DMS153 (cell line): ENCODE results near the gene ITGAV.
A peak's percentile ranks its signal among the peaks of the same experiment; 100 is the strongest.

Experiments used
- DNase-seq: peaks from one replicate; lab custom pipeline; 2025; lab: John Stamatoyannopoulos, UW

ITGAV gene

GRCh38 chr2:186612555-186613440 is 22.9 kb downstream of the ITGAV start:
- DNase-seq = no peak

DNA sequence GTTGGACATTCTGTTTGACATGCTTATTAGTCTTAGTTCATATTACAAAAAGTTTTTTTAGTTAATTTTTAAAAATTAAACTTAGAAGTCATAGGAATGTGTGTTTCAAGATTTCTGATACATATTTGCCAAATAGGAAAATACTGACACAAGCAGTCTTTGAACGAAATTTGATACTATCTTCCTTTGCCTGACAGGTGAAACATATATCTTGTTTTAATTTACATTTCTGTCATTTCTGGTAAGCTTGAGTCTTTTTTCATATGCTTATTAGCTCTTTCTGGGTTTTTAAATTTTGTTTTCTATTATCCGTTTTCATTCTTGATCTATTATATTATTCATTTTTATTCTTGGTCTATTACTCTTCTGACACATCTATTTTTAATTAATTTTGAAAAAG is 24.5 kb downstream of the ITGAV start:
- DNase-seq = no peak

DNA sequence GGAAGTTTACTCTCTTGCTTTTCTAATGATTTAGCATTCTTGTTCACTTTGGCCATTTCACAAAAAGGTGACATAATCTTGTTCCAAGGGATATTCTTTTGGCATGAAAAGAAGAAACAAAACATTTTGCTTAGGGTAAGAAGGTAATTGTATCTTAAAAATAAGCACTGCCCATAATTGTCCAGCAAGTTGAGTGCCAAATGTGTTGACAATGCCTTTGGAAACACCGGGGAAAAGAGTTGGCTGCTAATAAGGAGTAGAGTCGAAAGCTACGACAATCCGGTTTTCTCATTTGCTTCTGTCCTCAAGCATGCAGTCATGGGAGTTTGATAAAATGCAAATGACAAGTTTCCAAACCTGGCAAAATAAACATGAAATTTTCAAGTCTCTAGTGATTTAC is 27.3 kb downstream of the ITGAV start:
- DNase-seq = no peak

DNA sequence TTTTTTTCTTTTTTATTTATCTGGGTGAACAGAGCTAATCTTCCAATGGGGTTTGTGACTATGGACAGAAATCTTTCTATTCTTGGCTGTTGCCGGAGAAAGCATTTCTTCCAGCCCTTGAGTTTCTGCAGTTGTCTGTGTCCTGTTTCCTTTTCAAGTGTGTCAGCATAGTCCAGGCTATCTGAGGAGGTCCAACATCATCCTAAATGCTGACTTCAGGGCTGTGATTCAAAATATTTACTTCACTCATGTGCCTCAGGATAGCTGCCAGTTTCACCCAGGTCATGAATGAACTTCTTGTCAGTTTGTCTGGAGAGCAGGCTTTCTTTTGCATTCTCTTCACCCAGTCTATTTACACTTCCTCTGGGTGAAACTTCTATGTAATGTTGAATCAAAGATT is 27.9 kb downstream of the ITGAV start:
- no peak for DNase-seq

DNA sequence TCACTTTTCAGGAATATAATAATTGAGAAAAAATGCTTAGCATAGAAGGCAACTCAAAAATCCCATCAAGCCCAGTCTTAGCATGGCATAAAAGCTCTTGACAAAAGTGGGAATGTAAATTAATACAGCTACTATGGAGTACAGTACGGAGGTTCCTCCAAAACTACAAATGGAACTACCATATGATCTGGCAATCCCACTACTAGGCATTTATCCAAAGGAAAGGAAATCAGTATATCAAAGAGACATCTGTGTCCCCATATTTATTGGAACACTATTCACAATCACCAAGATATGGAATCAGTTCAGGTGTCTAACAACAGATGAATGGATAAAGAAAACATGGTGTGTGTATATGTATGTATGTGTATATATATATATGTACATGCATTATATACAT is 28.8 kb downstream of the ITGAV start:
- no peak for DNase-seq

GRCh38 chr2:186623084-186623483 is 33.2 kb downstream of the ITGAV start:
- no peak for DNase-seq

DNA sequence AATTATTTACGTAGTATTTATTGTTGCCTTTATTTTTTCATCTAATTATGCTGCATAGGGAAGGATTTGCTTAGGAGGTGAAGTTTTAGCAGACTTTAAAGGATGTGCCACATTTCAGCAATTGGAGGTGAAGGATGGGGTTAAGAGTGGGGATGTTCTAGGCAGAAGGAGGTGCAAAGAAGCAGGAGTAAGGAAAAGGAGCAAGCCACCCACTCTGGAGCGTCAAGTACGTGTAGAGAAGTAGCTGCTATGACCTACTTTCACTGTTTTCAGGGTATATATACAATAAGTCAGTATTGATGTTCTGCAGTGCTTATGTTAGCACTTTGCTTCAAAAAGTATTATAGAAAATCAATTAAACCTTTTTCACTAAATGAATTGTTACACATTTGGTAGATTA is 34.4 kb downstream of the ITGAV start:
- no peak for DNase-seq

DNA sequence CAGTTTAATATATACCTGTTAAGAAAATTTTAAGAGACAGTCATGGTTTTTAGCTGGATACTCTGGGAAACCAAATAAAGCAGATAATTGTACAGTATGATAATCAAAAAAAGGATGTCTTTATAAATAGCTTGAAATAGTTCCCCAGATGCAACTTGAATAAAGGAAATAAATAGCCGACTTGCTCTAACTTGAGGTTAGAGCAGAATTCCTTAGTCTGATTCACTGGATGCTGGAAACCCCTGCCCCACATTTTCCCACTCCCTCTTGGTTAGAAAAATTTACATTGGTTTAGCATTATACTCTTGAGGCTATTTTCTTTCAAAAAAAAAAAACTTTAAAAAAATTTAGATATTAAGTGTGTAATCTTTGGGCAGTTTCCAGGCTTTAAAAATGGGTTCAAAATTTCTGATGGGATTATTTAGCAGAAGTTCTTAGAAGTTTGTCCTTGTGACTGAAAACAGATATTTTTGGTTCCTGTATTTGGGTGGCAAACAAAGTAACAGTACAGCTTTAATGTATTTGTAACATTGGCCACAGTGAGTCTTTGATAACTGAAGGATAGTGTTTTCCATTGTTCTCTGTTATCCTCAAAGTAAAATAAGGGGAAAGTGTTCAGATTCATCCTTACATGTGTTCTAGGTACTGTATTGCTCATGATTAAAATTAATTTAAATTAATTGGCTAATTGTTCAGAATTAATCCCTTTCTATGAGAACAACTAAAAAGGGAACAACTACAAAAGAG is 39.6 kb downstream of the ITGAV start:
- DNase-seq = no peak

- DNase-seq = no peak
Observed at GRCh38 chr2:186632417-186632816, 42.6 kb downstream of the ITGAV start.

- no peak for DNase-seq
Observed at GRCh38 chr2:186634701-186635100, 44.8 kb downstream of the ITGAV start.

- no peak for DNase-seq
Observed at GRCh38 chr2:186636800-186637496, 47.1 kb downstream of the ITGAV start.

- DNase-seq = no peak
Observed at GRCh38 chr2:186637497-186637800, 47.6 kb downstream of the ITGAV start.

DNA sequence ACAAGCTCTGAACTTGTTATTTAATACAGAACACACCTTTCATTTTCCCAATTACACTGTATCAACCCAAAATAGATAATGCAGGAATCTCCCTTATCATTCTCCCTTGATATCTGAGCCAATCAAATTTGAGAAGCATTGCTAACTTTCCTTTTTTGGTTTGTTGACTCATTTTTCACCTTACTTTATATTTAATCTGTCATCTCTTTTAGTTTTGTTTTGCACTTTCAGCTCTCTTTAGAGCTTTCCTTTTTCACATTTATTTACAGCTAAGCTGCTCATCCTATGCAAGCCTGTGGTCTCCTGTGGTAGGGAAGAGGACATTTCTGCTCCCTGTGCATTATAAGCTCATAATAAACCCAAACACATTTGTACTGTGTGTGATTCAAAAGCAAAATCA is 50.1 kb downstream of the ITGAV start:
- DNase-seq = no peak

- no peak for DNase-seq
Observed at GRCh38 chr2:186641132-186641806, 51.4 kb downstream of the ITGAV start.

GRCh38 chr2:186641807-186642321 is 52.0 kb downstream of the ITGAV start:
- DNase-seq = peak; percentile 4

- no peak for DNase-seq
Observed at GRCh38 chr2:186644791-186645190, 54.9 kb downstream of the ITGAV start.

DNA sequence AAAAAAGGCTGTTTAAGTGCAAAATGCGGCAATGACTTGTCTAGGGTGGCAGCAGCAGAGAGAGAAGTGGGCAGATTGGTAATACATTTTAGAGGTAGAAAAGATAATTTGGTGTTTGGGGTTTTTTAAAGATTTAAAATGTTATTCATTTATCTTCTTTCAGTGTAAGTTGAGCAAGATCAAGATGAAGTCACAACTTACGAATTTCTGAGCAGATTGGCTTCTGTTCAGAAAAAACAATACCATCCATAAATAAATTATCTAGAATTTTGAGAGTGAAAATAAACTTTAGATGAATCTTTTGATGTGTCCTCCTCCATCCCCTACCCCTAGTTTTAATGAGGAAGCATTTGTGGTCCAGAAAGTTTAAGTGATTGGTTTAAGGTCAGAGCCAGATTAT is 56.1 kb downstream of the ITGAV start:
- DNase-seq = no peak

- no peak for DNase-seq
Observed at GRCh38 chr2:186648130-186648529, 58.3 kb downstream of the ITGAV start.

- DNase-seq = no peak
Observed at GRCh38 chr2:186653511-186653910, 63.7 kb downstream of the ITGAV start.

DNA sequence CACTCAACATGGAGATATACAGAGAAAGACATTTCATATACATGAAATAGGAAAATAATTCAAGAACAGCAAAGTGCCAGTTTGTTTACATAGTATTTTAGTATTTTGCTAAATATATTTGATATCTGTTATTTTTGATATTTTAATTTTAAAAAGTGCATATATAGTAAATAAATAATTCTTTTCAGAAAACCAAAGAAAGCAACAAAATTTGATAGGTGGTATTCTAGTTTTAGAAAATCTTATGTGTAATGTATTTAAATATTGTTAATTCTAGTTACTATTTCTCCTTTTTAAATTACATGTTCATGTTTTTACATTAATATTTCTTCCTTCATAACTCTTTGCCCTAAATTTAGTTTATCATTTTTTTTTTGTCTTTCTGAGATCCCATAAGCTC is 69.5 kb downstream of the ITGAV start:
- no peak for DNase-seq

GRCh38 chr2:186664385-186665043 is 74.7 kb downstream of the ITGAV start:
- no peak for DNase-seq

DNA sequence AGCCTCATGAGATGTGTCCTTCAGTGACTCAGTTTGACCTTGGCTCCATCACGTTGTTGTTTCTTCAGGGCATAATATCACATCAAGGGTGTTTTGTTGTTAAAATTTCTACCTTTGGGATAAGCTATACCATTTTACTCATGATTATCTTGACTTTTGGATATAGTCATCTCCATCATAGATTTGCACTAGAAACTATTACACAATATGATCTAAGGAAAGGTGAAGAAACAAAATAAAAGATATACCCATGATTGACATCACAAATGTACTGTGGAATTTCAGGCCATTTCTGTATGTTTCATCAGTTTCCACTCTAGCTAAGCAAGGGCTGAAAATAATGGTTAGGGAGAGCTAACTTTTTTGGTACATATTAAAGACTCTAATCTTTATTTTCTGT is 79.3 kb downstream of the ITGAV start:
- no peak for DNase-seq
